GM12878 (cell line): ENCODE results near the gene CEACAM21. TPM values are rescaled to one million over a fixed set of nuclear protein-coding genes. Genes with fewer than 3 reads are reported as not detected.
A peak's percentile ranks its signal among the peaks of the same experiment; 100 is the strongest.

Experiments
- ATAC-seq: fragments of 200-7000 bp; cut with Tn5 transposase; 3 replicates; pipeline ENCODE4 v1.9.1; 2020; ENCODE audit warnings: mild to moderate bottlenecking, moderate library complexity
- BruUV-seq: library from RNA; stranded (reverse); fragments of 400-500 nt; replicated peaks from 2 replicates; lab custom pipeline; 2021; lab: Mats Ljungman, UMichigan
- CTCF ChIA-PET: fragments of 300-600 bp; sonication (Branson Sonifier 250); formaldehyde crosslinking; extraction: SDS; loops from one replicate; lab custom pipeline; 2021; ENCODE audit warnings: inconsistent platforms; lab: Yijun Ruan, JAX
- POLR2A ChIA-PET: fragments of 350-600 bp; formaldehyde crosslinking; extraction: SDS; loops from one replicate; lab custom pipeline; 2021; ENCODE audit warnings: inconsistent platforms; lab: Charles Lee
- RAD21 ChIA-PET: fragments of 300-600 bp; sonication (Branson Sonifier 250); formaldehyde crosslinking; loops from one replicate; lab custom pipeline; 2023; ENCODE audit warnings: antibody characterized with exemption; ENCODE audit not compliant: unreplicated experiment; lab: Charles Lee
- SMC1A ChIA-PET: fragments of 300-600 bp; sonication (Branson Sonifier 250); formaldehyde crosslinking; loops from one replicate; lab custom pipeline; 2023; ENCODE audit not compliant: unreplicated experiment, uncharacterized antibody; lab: Charles Lee
- DNase-seq: peaks from one replicate; pipeline ENCODE4 v3.0.0-alpha.2; 2011; ENCODE audit warnings: low read depth, low spot score
- FAIRE-seq: peaks from 3 replicates; lab custom pipeline; 2011; peaks lifted over from hg19 to GRCh38; lab: Jason Lieb, UNC
- H2AFZ ChIP-seq: 2 replicates; pipeline ENCODE4 v1.6.0; 2011; ENCODE audit warnings: low read depth, low read length, control low read depth; ENCODE audit not compliant: control insufficient read depth
- H3K27ac ChIP-seq: 2 replicates; pipeline ENCODE4 v1.5.1; 2011; ENCODE audit warnings: control low read depth; ENCODE audit not compliant: control insufficient read depth, insufficient read depth
- H3K27me3 ChIP-seq, 2 experiments: replicated peaks in 1 of 2; 2 replicates each; pipeline versions ENCODE4 v1.6.0 to v1.6.1; 2011; ENCODE audit warnings: low read length in 1 of 2; ENCODE audit not compliant: control insufficient read depth in 2 of 2, insufficient read depth in 2 of 2
- H3K36me3 ChIP-seq, 2 experiments: 2 replicates each; pipeline ENCODE4 v1.5.1; 2011; ENCODE audit warnings: low read length in 1 of 2; ENCODE audit not compliant: control insufficient read depth in 2 of 2, insufficient read depth in 2 of 2
- H3K4me1 ChIP-seq: 2 replicates; pipeline ENCODE4 v1.6.1; 2011; ENCODE audit warnings: mild to moderate bottlenecking, low read length, moderate library complexity, mixed read lengths; ENCODE audit not compliant: control insufficient read depth, insufficient read depth
- H3K4me2 ChIP-seq: 2 replicates; pipeline ENCODE4 v1.6.0; 2011; ENCODE audit warnings: control low read depth; ENCODE audit not compliant: control insufficient read depth, insufficient read depth
- H3K4me3 ChIP-seq: fragments of 200-600 bp; sonication (generic); 2 replicates; pipeline ENCODE4 v1.5.1; 2016
- H3K79me2 ChIP-seq: 2 replicates; pipeline ENCODE4 v1.6.0; 2011; ENCODE audit warnings: low read length; ENCODE audit not compliant: control insufficient read depth, insufficient read depth
- H3K9ac ChIP-seq: 2 replicates; pipeline ENCODE4 v1.8.0; 2011; ENCODE audit warnings: low read length, control low read depth, mixed read lengths; ENCODE audit not compliant: control insufficient read depth, insufficient read depth
- H3K9me3 ChIP-seq: replicated peaks from 3 replicates; pipeline ENCODE4 v1.5.1; 2011; ENCODE audit warnings: mild to moderate bottlenecking, low read length; ENCODE audit not compliant: control insufficient read depth, insufficient read depth
- H4K20me1 ChIP-seq: 2 replicates; pipeline ENCODE4 v1.6.0; 2011; ENCODE audit not compliant: control insufficient read depth, insufficient read depth
- ETV6 ChIP-seq, 2 experiments: fragments of 450-650 bp in 1 of 2; IDR thresholded peaks in 1 of 2; conservative IDR thresholded peaks in 1 of 2; 2 replicates each; pipeline ENCODE4 v1.6.1; 2014; ENCODE audit warnings: antibody characterized with exemption in 1 of 2, borderline replicate concordance in 1 of 2, low read depth in 1 of 2, mild to moderate bottlenecking in 1 of 2, moderate library complexity in 1 of 2
- MTA3 ChIP-seq: IDR thresholded peaks from 2 replicates; pipeline ENCODE4 v1.6.1; 2012; ENCODE audit warnings: low read length, inconsistent platforms, borderline replicate concordance
- PAX8 ChIP-seq: fragments of 450-650 bp; IDR thresholded peaks from 2 replicates; pipeline ENCODE4 v1.6.1; 2017; ENCODE audit warnings: mild to moderate bottlenecking, moderate library complexity
- RUNX3 ChIP-seq: IDR thresholded peaks from 2 replicates; pipeline ENCODE4 v1.6.1; 2012; ENCODE audit warnings: low read length, inconsistent platforms
- STAT3 ChIP-seq: IDR thresholded peaks from 2 replicates; pipeline ENCODE4 v1.6.1; 2011; ENCODE audit warnings: low read depth, low read length, improper control_type of control experiment
- TBL1XR1 ChIP-seq: IDR thresholded peaks from 2 replicates; pipeline ENCODE4 v1.6.1; 2012; ENCODE audit warnings: low read depth, low read length, improper control_type of control experiment
- WGBS: methylation state at CpG from one replicate; pipeline ENCODE4 v1.1.6; 2016; ENCODE audit warnings: low lambda C conversion rate; ENCODE audit not compliant: insufficient replicate concordance, insufficient coverage; ENCODE audit errors: missing lambda C conversion rate; 5-methylcytosine and 5-hydroxymethylcytosine counted together
- in situ Hi-C: fragments of 300-500 bp; cut with MboI; formaldehyde crosslinking; loops from 9 replicates; pipeline ENCODE4 v1.14.3; 2018; ENCODE audit warnings: mixed read lengths
- intact Hi-C: fragments of 100-400 bp; cut with micrococcal nuclease; formaldehyde crosslinking; loops from one replicate; pipeline ENCODE4 v1.14.2; 2022; ENCODE audit not compliant: unreplicated experiment
- polyA plus RNA-seq, 11 experiments: library from polyadenylated mRNA; depleted of rRNA in 4 of 11; unstranded in 6 of 11; stranded (reverse) in 5 of 11; fragments of >200 nt; fragmentation: Nextera tagmentation in 4 of 11; fragmentation: Illumina TruSeq in 1 of 11; extraction: Ambion mirVana in 4 of 11; extraction: Trizol in 1 of 11; gene quantifications; 1 replicate in 1 of 11; 2 replicates in 10 of 11; pipeline versions ENCODE4 v1.2.1 to v1.2.3, GENCODE V29; 2011 to 2016; ENCODE audit warnings: inconsistent platforms in 2 of 11, missing spikeins in 2 of 11, low read depth in 1 of 11
- total RNA-seq, 4 experiments: library from RNA; depleted of rRNA in 3 of 4; stranded (reverse); fragments of >200 nt in 3 of 4; fragmentation: Illumina TruSeq in 1 of 4; extraction: Trizol in 1 of 4; gene quantifications; 2 replicates each; pipeline versions ENCODE4 v1.2.1 to v1.2.3, GENCODE V29; 2013 to 2021

The CEACAM21 gene
- total and polyA plus RNA-seq, 10 of the 15 experiments (the other 5 are each of a cell fraction or from before 2014, with no cell fraction given), result 0.87 to 13.6 (median 8.1) TPM

- no peak for TF ChIP-seq STAT3
- TF ChIP-seq TBL1XR1, result no peak
Observed at GRCh38 chr19:41530184-41530534, 45.8 kb upstream of the CEACAM21 start (continued).

GRCh38 chr19:41530761-41531301, 45.1 kb upstream of the CEACAM21 start:
- ChIA-PET RAD21 (interaction anchor here (1.4 to 2.0 kb wide), 5 partner anchors 23 to 91 kb away, joined by 4 to 9 read pairs (median 6); partner anchors contain the start of gene DMAC2), CTCF (interaction anchor here (1.0 to 3.6 kb wide), 8 partner anchors 9 to 82 kb away, joined by 3 to 41 read pairs (median 4); no protein-coding TSS in a partner anchor), POLR2A (interaction anchor here (1.3 to 1.5 kb wide), 2 partner anchors 9 to 20 kb away, joined by 4 read pairs; no protein-coding TSS in a partner anchor), SMC1A (interaction anchor here (0.9 to 2.2 kb wide), 9 partner anchors 10 to 81 kb away, joined by 3 to 17 read pairs (median 5); no protein-coding TSS in a partner anchor)
- H2AFZ ChIP-seq, result no peak overlapping the region
- WGBS, result 8% methylated on average over 8 of the region's 8 CpGs
- FAIRE-seq (no peak), DNase-seq (no peak), ATAC-seq (no peak)
- H3K9me3 ChIP-seq, result peaks cover 25% of the 10 kb centered on the region
- no peak overlapping the region for H3K9ac ChIP-seq
- in situ Hi-C loops, result loop anchor here (10.0 kb wide), 1 partner anchor 86 kb away; the partner anchor contains the start of gene ERICH4
- H3K4me2 ChIP-seq, result peak overlapping the region; percentile 97
- peak; percentile 32 for TF ChIP-seq RUNX3
- TF ChIP-seq ETV6 (conservative IDR thresholded peaks at IDR 0.05 in 1 of 2, IDR thresholded peaks at IDR 0.05 in 1 of 2; ENCODE audit: borderline replicate concordance in 1 of 2, low read depth in 1 of 2), result 0 out of 4 replicates have a peak, but pooled peaks of 1 of the 2 experiments have one; percentile 11
- 0 out of 2 replicates have a peak, but pooled peaks have one; percentile 35 for TF ChIP-seq MTA3
- no peak for TF ChIP-seq PAX8
- no peaks in the 10 kb centered on the region for H3K36me3 ChIP-seq
- no peaks in the 10 kb centered on the region for H3K27me3 ChIP-seq
- H3K27ac ChIP-seq, result no peak overlapping the region
- intact Hi-C loops, result no loop called here
- no peaks in the 10 kb centered on the region for H4K20me1 ChIP-seq
- peaks cover 6% of the 10 kb centered on the region for H3K79me2 ChIP-seq
- peak overlapping the region; percentile 65 for H3K4me3 ChIP-seq
- BruUV-seq, result TSS peak; percentile 98
- H3K4me1 ChIP-seq, result peaks cover 49% of the 10 kb centered on the region
